Immature natural killer cell (primary cell): ENCODE results near the gene REXO4. TPM values are rescaled to one million over a fixed set of nuclear protein-coding genes. Genes with fewer than 3 reads are reported as not detected.

Experiments
- DNase-seq, 3 donors: peaks; one replicate each; pipeline ENCODE4 v3.0.0; 2022; ENCODE audit warnings: mixed read lengths in 1 of 3
- H3K27ac Mint-ChIP-seq, 6 donors: one replicate each; pipeline ENCODE4 v1.8.0; 2020; ENCODE audit warnings: mixed read lengths in 6 of 6, mild to moderate bottlenecking in 5 of 6, inconsistent platforms in 4 of 6, moderate library complexity in 3 of 6
- H3K27me3 Mint-ChIP-seq, 3 donors: one replicate each; pipeline ENCODE4 v1.8.0; 2020 to 2021; ENCODE audit warnings: low read depth in 3 of 3, mild to moderate bottlenecking in 3 of 3, mixed read lengths in 3 of 3, moderate library complexity in 3 of 3, inconsistent platforms in 1 of 3
- H3K36me3 Mint-ChIP-seq, 3 donors: one replicate each; pipeline ENCODE4 v1.8.0; 2020; ENCODE audit warnings: mixed read lengths in 3 of 3, inconsistent platforms in 2 of 3, mild to moderate bottlenecking in 2 of 3
- H3K4me1 Mint-ChIP-seq, 2 donors: one replicate each; pipeline ENCODE4 v1.8.0; 2020; ENCODE audit warnings: inconsistent platforms in 2 of 2, mild to moderate bottlenecking in 2 of 2, mixed read lengths in 2 of 2, moderate library complexity in 1 of 2
- H3K4me3 Mint-ChIP-seq, 5 donors: one replicate each; pipeline ENCODE4 v1.8.0; 2020; ENCODE audit warnings: mild to moderate bottlenecking in 5 of 5, mixed read lengths in 5 of 5, inconsistent platforms in 3 of 5, moderate library complexity in 3 of 5
- H3K9me3 Mint-ChIP-seq, 6 donors: one replicate each; pipeline ENCODE4 v1.8.0; 2020; ENCODE audit warnings: mild to moderate bottlenecking in 6 of 6, mixed read lengths in 6 of 6, inconsistent platforms in 4 of 6, moderate library complexity in 3 of 6
- polyA plus RNA-seq, 3 donors: library from polyadenylated mRNA; unstranded; fragments of 300-500 nt; fragmentation: Illumina TruSeq; gene quantifications; one replicate each; pipeline ENCODE4 v1.2.3, GENCODE V29; 2021

Gene REXO4
- polyA plus RNA-seq, 3 donors from 2014 or later = 6.9 to 27.4 (median 11.5) TPM

GRCh38 chr9:133421615-133422542 lies 4.1 kb upstream of the REXO4 start, which contains the start of gene ADAMTS13:
TSS of gene ADAMTS13 (plus strand) at chr9:133422367. CDS start at chr9:133422444, 77 bp downstream.
- peak within 1 kb of the TSS in 4 of 6 donors; percentile 9 to 71 (median 44) for H3K27ac Mint-ChIP-seq
- H3K27me3 Mint-ChIP-seq = peaks cover 0 to 5% (median 2%) of the 10 kb centered on the region in 3 donors
- no peaks in the 10 kb centered on the region for H3K36me3 Mint-ChIP-seq
- no peaks in the 10 kb centered on the region for H3K9me3 Mint-ChIP-seq
- H3K4me1 Mint-ChIP-seq = peaks cover 20 to 21% of the 10 kb centered on the region in 2 donors
- H3K4me3 Mint-ChIP-seq = peak within 1 kb of the TSS in 3 of 5 donors; percentile 0 to 14 (median 4)
- DNase-seq = peak in 1 of 3 donors; percentile 6

GRCh38 chr9:133420392-133420827 lies 2.6 kb upstream of the REXO4 start:
- H3K27me3 Mint-ChIP-seq = peaks cover 0 to 5% (median 2%) of the 10 kb centered on the region in 3 donors
- H3K4me1 Mint-ChIP-seq = peaks cover 35% of the 10 kb centered on the region in 2 donors
- no peaks in the 10 kb centered on the region for H3K9me3 Mint-ChIP-seq
- DNase-seq = no peak
- H3K27ac Mint-ChIP-seq = peak overlapping the region in 4 of 6 donors; percentile 43 to 74 (median 57)
- peak overlapping the region in 1 of 5 donors; percentile 1 for H3K4me3 Mint-ChIP-seq
- no peaks in the 10 kb centered on the region for H3K36me3 Mint-ChIP-seq

- H3K4me1 Mint-ChIP-seq = peaks cover 45 to 49% of the 10 kb centered on the region in 2 donors
- H3K4me3 Mint-ChIP-seq = peak overlapping the region; percentile 76 to 89 (median 88)
- H3K9me3 Mint-ChIP-seq = no peaks in the 10 kb centered on the region
- DNase-seq = no peak
- H3K27ac Mint-ChIP-seq = peak overlapping the region in 5 of 6 donors; percentile 23 to 88 (median 83)
- H3K36me3 Mint-ChIP-seq = peaks cover 0 to 13% (median 0%) of the 10 kb centered on the region in 3 donors
- H3K27me3 Mint-ChIP-seq = peaks cover 0 to 5% (median 2%) of the 10 kb centered on the region in 3 donors
Observed at GRCh38 chr9:133419005-133419404, 1.2 kb upstream of the REXO4 start.

- H3K36me3 Mint-ChIP-seq = peaks cover 6 to 31% (median 9%) of the 10 kb centered on the region in 3 donors
- peak overlapping the region in 2 of 5 donors; percentile 87 to 89 for H3K4me3 Mint-ChIP-seq
- peak overlapping the region in 4 of 6 donors; percentile 7 to 23 (median 12) for H3K27ac Mint-ChIP-seq
- no peak for DNase-seq
- H3K27me3 Mint-ChIP-seq = peaks cover 0 to 3% (median 2%) of the 10 kb centered on the region in 3 donors
- H3K9me3 Mint-ChIP-seq = no peaks in the 10 kb centered on the region
- H3K4me1 Mint-ChIP-seq = peaks cover 50 to 59% of the 10 kb centered on the region in 2 donors
Observed at GRCh38 chr9:133415170-133415569, 2.6 kb downstream of the REXO4 start.

- H3K27ac Mint-ChIP-seq = no peak overlapping the region
- peaks cover 0 to 2% (median 0%) of the 10 kb centered on the region in 3 donors for H3K27me3 Mint-ChIP-seq
- no peak overlapping the region for H3K4me3 Mint-ChIP-seq
- no peak for DNase-seq
- H3K36me3 Mint-ChIP-seq = peaks cover 12 to 48% (median 18%) of the 10 kb centered on the region in 3 donors
- H3K4me1 Mint-ChIP-seq = peaks cover under 1 to 1% of the 10 kb centered on the region in 2 donors
- H3K9me3 Mint-ChIP-seq = no peaks in the 10 kb centered on the region
Observed at GRCh38 chr9:133408042-133408441, 9.8 kb downstream of the REXO4 start.

- DNase-seq = peak; percentile 58 to 68 (median 61)
- Mint-ChIP-seq H3K27ac (peak overlapping the region in 5 of 6 donors; percentile 24 to 62 (median 35)), H3K9me3 (no peaks in the 10 kb centered on the region), H3K36me3 (peaks cover 12 to 40% (median 18%) of the 10 kb centered on the region in 3 donors), H3K4me3 (no peak overlapping the region), H3K4me1 (no peaks in the 10 kb centered on the region), H3K27me3 (peaks cover 0 to 2% (median 0%) of the 10 kb centered on the region in 3 donors)
Observed at GRCh38 chr9:133406480-133407307, 11.1 kb downstream of the REXO4 start.

GRCh38 chr9:133405508-133406438 lies 12.0 kb downstream of the REXO4 start:
- Mint-ChIP-seq H3K9me3 (no peaks in the 10 kb centered on the region), H3K36me3 (peaks cover 9 to 37% (median 15%) of the 10 kb centered on the region in 3 donors), H3K4me3 (no peak overlapping the region), H3K27me3 (peaks cover 0 to 2% (median 0%) of the 10 kb centered on the region in 3 donors), H3K27ac (no peak overlapping the region), H3K4me1 (no peaks in the 10 kb centered on the region)
- DNase-seq = no peak

- peak overlapping the region in 1 of 6 donors; percentile 46 for H3K27ac Mint-ChIP-seq
- H3K4me1 Mint-ChIP-seq = no peaks in the 10 kb centered on the region
- no peak for DNase-seq
Observed at GRCh38 chr9:133404454-133405002, 13.3 kb downstream of the REXO4 start.

GRCh38 chr9:133403766-133404453 lies 13.9 kb downstream of the REXO4 start:
- Mint-ChIP-seq H3K4me1 (no peaks in the 10 kb centered on the region), H3K9me3 (no peaks in the 10 kb centered on the region), H3K36me3 (peaks cover 4 to 24% (median 5%) of the 10 kb centered on the region in 3 donors), H3K4me3 (no peak overlapping the region), H3K27ac (peak overlapping the region in 2 of 6 donors; percentile 41 to 46), H3K27me3 (peaks cover 0 to 2% (median 0%) of the 10 kb centered on the region in 3 donors)
- peak; percentile 26 to 51 (median 43) for DNase-seq

More at GRCh38 chr9:133404454-133405002, 13.3 kb downstream of the REXO4 start:
- Mint-ChIP-seq H3K4me3 (no peak overlapping the region), H3K36me3 (peaks cover 4 to 28% (median 5%) of the 10 kb centered on the region in 3 donors), H3K9me3 (no peaks in the 10 kb centered on the region), H3K27me3 (peaks cover 0 to 2% (median 0%) of the 10 kb centered on the region in 3 donors)

- Mint-ChIP-seq H3K9me3 (no peaks in the 10 kb centered on the region), H3K36me3 (peaks cover 2 to 20% (median 4%) of the 10 kb centered on the region in 3 donors), H3K4me1 (no peaks in the 10 kb centered on the region), H3K4me3 (no peak overlapping the region), H3K27ac (no peak overlapping the region), H3K27me3 (peaks cover 0 to 2% (median 0%) of the 10 kb centered on the region in 3 donors)
- no peak for DNase-seq
Observed at GRCh38 chr9:133402689-133403088, 15.1 kb downstream of the REXO4 start.

- H3K27ac Mint-ChIP-seq = peak overlapping the region in 3 of 6 donors; percentile 12 to 23 (median 23)
- no peak for DNase-seq
- H3K4me3 Mint-ChIP-seq = no peak overlapping the region
- peaks cover 0 to 3% (median 0%) of the 10 kb centered on the region in 3 donors for H3K27me3 Mint-ChIP-seq
- H3K4me1 Mint-ChIP-seq = peaks cover 0 to 1% of the 10 kb centered on the region in 2 donors
- H3K36me3 Mint-ChIP-seq = peaks cover 0 to 11% (median 4%) of the 10 kb centered on the region in 3 donors
- H3K9me3 Mint-ChIP-seq = no peaks in the 10 kb centered on the region
Observed at GRCh38 chr9:133401588-133401987, 16.2 kb downstream of the REXO4 start.
